Sigmoid colon (tissue), 7 donors: ENCODE measurements around the gene TCF12. TPM values are rescaled to one million over a fixed set of nuclear protein-coding genes. Genes with fewer than 3 reads are reported as not detected.
A peak's percentile ranks its signal among the peaks of the same experiment; 100 is the strongest.

Experiments
- DNase-seq: peaks from one replicate; pipeline ENCODE4 v3.0.0-alpha.2; 2019
- H3K27ac ChIP-seq, 4 donors: fragments of 200-600 bp; sonication (generic); one replicate each; pipeline ENCODE4 v1.5.1; 2016 to 2019; ENCODE audit warnings: mild to moderate bottlenecking in 1 of 4
- H3K27me3 ChIP-seq, 3 donors: fragments of 200-600 bp; sonication (generic); one replicate each; pipeline ENCODE4 v1.5.1; 2019; ENCODE audit warnings: mild to moderate bottlenecking in 1 of 3
- H3K36me3 ChIP-seq, 4 donors: fragments of 200-600 bp; sonication (generic); one replicate each; pipeline ENCODE4 v1.5.1; 2016 to 2019
- H3K4me1 ChIP-seq, 4 donors: fragments of 200-600 bp; sonication (generic); one replicate each; pipeline ENCODE4 v1.5.1; 2017 to 2019
- H3K4me3 ChIP-seq, 4 donors: fragments of 200-600 bp; sonication (generic); one replicate each; pipeline ENCODE4 v1.5.1; 2017 to 2019; ENCODE audit warnings: mild to moderate bottlenecking in 2 of 4, moderate library complexity in 1 of 4
- H3K9me3 ChIP-seq, 4 donors: fragments of 200-600 bp in 3 of 4; sonication (generic) in 3 of 4; one replicate each; pipeline versions ENCODE4 v1.5.1 to v1.6.1; 2013 to 2019
- CTCF ChIP-seq, 4 experiments: fragments of 450-650 bp in 3 of 4; fragments of 200-600 bp in 1 of 4; IDR thresholded peaks; one replicate each; pipeline ENCODE4 v1.5.1; 2016 to 2019; ENCODE audit warnings: antibody characterized with exemption in 4 of 4, mild to moderate bottlenecking in 3 of 4, moderate library complexity in 2 of 4
- EP300 ChIP-seq, 4 donors: sonication (generic); formaldehyde crosslinking; IDR thresholded peaks; one replicate each; pipeline ENCODE4 v1.6.1; 2017; ENCODE audit warnings: antibody characterized with exemption in 4 of 4
- POLR2A ChIP-seq, 2 donors: fragments of 450-650 bp; IDR thresholded peaks; one replicate each; pipeline ENCODE4 v1.6.1; 2016; ENCODE audit warnings: antibody characterized with exemption in 2 of 2, mild to moderate bottlenecking in 2 of 2, moderate library complexity in 2 of 2
- POLR2AphosphoS5 ChIP-seq, 4 donors: sonication (generic); formaldehyde crosslinking; IDR thresholded peaks; one replicate each; pipeline ENCODE4 v1.6.1; 2017; ENCODE audit warnings: antibody characterized with exemption in 4 of 4
- whole genome bisulfite sequencing, 2 donors: extraction: QIAGEN DNeasy Blood & Tissue Kit; methylation state at CpG; one replicate each; pipeline ENCODE4 v1.1.7; 2013; 5-methylcytosine and 5-hydroxymethylcytosine counted together
- intact Hi-C: fragments of 100-400 bp; cut with DNase I; formaldehyde crosslinking; loops from one replicate; pipeline ENCODE4 v1.15.1; 2023
- polyA plus RNA-seq, 3 donors: library from polyadenylated mRNA; stranded (reverse); fragments of 200-250 nt; gene quantifications; one replicate each; pipeline ENCODE4 v1.2.3, GENCODE V29; 2013
- total RNA-seq, 4 donors: library from RNA; depleted of rRNA; stranded (reverse); fragments of >200 nt; gene quantifications; one replicate each; pipeline ENCODE4 v1.1.0, GENCODE V29; 2016
- donor health status: healthy with polysubstance abuse.
- donor health status: Bipolar disorder and iron deficiency.
- donor health status: healthy.

The TCF12 gene
- total and polyA plus RNA-seq, 7 donors = 13.2 to 147 (median 77.8) TPM

GRCh38 chr15:57306161-57306943 lies 387.9 kb downstream of the TCF12 start:
- intact Hi-C loops = loop anchor here (1.0 to 10.0 kb wide), 4 partner anchors 160 to 810 kb away; partner anchors contain the start of gene TCF12
- Histone ChIP-seq H3K4me1 (peaks cover 0 to 16% (median 14%) of the 10 kb centered on the region in 4 donors), H3K36me3 (no peaks in the 10 kb centered on the region), H3K4me3 (peak overlapping the region; percentile 30 to 58 (median 51)), H3K9me3 (no peaks in the 10 kb centered on the region), H3K27me3 (no peaks in the 10 kb centered on the region), H3K27ac (peak overlapping the region in 2 of 4 donors; percentile 12 to 27)
- TF ChIP-seq EP300 (IDR thresholded peaks at IDR 0.05) = no peak
- TF ChIP-seq POLR2AphosphoS5 (IDR thresholded peaks at IDR 0.05) = no peak
- peak; percentile 68 to 86 (median 78) for TF ChIP-seq CTCF (IDR thresholded peaks at IDR 0.05)
- peak; percentile 89 for DNase-seq
- 5 to 8% methylated on average over 45 of the region's 45 CpGs for WGBS, 2 donors

- intact Hi-C loops = loop anchor here (1.0 to 10.0 kb wide), 4 partner anchors 160 to 811 kb away; partner anchors contain the start of gene TCF12
- H3K36me3 ChIP-seq = no peaks in the 10 kb centered on the region
- H3K4me3 ChIP-seq = peak overlapping the region; percentile 30 to 58 (median 51)
- no peaks in the 10 kb centered on the region for H3K9me3 ChIP-seq
- TF ChIP-seq POLR2A (IDR thresholded peaks at IDR 0.05) = no peak
- TF ChIP-seq CTCF (IDR thresholded peaks at IDR 0.05) = peak in 2 of 4 experiments; percentile 3 to 9
- peaks cover 0 to 16% (median 14%) of the 10 kb centered on the region in 4 donors for H3K4me1 ChIP-seq
- peak; percentile 65 for DNase-seq
- 37 to 41% methylated on average over 24 of the region's 24 CpGs for WGBS, 2 donors
- H3K27ac ChIP-seq = peak overlapping the region in 1 of 4 donors; percentile 12
- H3K27me3 ChIP-seq = no peaks in the 10 kb centered on the region
Observed at GRCh38 chr15:57306944-57307411, 388.5 kb downstream of the TCF12 start.

DNA sequence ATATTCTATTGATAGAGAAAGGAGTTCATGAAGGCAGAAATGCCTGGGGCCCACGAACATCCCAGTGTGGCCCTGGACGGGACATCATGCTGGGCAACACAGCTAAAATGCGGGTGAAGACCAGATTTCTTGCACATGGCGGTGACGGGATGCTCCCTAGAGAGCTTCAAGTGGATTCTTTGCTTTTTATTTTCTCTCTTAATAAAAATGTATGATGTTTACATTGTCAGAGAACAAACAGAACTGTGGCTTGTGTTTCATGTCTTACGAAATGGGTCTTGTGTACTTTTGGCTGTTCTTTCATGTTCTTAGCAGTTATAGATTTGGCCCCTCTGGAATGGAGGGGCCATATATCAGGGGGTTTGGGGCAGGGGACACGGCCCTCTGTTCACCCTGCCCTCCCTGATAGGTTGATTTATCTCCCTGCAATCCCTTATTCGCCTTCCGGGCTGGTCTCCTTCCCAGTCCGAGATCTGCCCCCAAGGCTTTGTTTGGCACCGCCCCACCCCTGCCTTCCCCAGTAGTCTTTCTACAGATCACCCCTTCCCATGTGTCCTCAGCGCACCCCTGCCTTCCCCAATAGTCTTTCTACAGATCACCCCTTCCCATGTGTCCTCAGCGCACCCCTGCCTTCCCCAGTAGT lies 389.2 kb downstream of the TCF12 start:
- Histone ChIP-seq H3K4me1 (peaks cover 0 to 21% (median 16%) of the 10 kb centered on the region in 4 donors), H3K9me3 (no peaks in the 10 kb centered on the region), H3K36me3 (no peaks in the 10 kb centered on the region), H3K27me3 (no peaks in the 10 kb centered on the region), H3K4me3 (no peak overlapping the region), H3K27ac (no peak overlapping the region)
- WGBS, 2 donors = 62 to 78% methylated on average over 13 of the region's 13 CpGs
- TF ChIP-seq POLR2A (IDR thresholded peaks at IDR 0.05) (no peak), POLR2AphosphoS5 (IDR thresholded peaks at IDR 0.05) (no peak), EP300 (IDR thresholded peaks at IDR 0.05) (no peak), CTCF (IDR thresholded peaks at IDR 0.05) (no peak)
- intact Hi-C loops = loop anchor here (2.0 to 10.0 kb wide), 3 partner anchors 161 to 483 kb away; partner anchors contain the start of gene TCF12
- peak; percentile 42 for DNase-seq

DNA sequence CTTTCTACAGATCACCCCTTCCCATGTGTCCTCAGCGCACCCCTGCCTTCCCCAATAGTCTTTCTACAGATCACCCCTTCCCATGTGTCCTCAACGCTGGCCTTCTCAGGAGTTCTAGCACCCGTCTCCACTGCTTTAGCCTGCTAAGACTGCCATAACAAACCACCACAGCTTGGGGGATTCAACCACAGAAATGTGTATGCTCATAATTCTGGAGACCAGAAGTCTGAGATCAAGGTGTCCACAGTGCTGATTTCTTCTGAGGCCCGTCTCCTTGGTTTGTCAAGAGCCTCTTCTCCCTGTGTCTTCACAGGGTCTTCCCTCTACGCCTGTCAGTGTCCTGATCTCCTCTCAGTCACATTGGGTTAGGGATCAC lies 389.7 kb downstream of the TCF12 start:
- no peaks in the 10 kb centered on the region for H3K36me3 ChIP-seq

More for the DNA sequence above, 389.7 kb downstream of the TCF12 start:
- Histone ChIP-seq H3K27me3 (no peaks in the 10 kb centered on the region), H3K27ac (no peak overlapping the region), H3K4me1 (peaks cover 0 to 25% (median 16%) of the 10 kb centered on the region in 4 donors), H3K9me3 (no peaks in the 10 kb centered on the region), H3K4me3 (no peak overlapping the region)
- TF ChIP-seq CTCF (IDR thresholded peaks at IDR 0.05) (no peak), EP300 (IDR thresholded peaks at IDR 0.05) (no peak), POLR2AphosphoS5 (IDR thresholded peaks at IDR 0.05) (no peak), POLR2A (IDR thresholded peaks at IDR 0.05) (no peak)
- 95 to 97% methylated on average over 5 of the region's 5 CpGs for WGBS, 2 donors
- DNase-seq = peak; percentile 10
- intact Hi-C loops = loop anchor here (10.0 kb wide), 1 partner anchor 483 kb away; no protein-coding TSS in a partner anchor
